ENCODE data around the gene MAGI2.

MAGI2 gene

GRCh38 chr7:79245623-79246249 is 207.7 kb downstream of the MAGI2 start:
- no peak for DNase-seq (ENCODE audit: low spot score)

DNA sequence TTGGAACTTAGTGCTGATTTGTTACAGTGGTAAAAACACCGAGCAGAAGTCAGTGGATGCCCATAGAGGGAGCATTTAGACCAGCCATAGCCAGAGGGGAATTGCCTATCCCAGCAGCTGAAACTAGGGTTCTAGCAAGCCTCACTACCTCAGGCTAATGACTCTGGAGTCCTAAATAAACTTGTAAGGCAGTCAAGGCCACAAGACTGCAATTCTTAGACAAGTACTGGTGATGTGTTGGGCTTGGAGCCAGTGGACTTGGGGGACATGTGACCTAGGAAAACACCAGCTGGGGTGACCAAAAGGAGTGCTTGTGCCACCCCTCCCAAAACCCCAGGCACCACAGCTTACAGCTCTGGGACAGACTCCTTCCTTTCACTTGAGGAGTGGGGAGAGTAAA is 209.0 kb downstream of the MAGI2 start:
- DNase-seq (ENCODE audit: low spot score), result no peak

- DNase-seq (ENCODE audit: low spot score), result no peak
These were observed 212.0 kb downstream of the MAGI2 start for GRCh38 chr7:79241288-79242060.

DNA sequence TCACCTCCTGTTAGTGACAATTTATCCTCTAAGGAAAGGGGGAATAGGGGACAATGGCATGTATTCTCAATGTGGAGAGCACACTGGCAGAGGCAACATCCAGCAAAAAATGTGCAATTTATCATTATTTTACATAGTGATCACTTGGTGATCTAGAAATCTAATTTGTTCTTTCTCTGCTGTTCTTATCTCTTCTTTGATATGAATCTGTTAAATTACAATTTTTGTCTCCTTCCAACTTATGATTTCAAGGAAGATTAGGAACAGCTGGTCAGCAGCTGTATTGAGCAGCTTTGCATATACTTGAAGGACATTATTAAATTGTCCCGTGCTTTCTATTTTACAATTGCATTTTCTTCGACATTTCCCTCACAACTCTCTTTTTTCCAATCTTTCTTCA is 213.1 kb downstream of the MAGI2 start:
- DNase-seq (ENCODE audit: low spot score), result no peak

DNA sequence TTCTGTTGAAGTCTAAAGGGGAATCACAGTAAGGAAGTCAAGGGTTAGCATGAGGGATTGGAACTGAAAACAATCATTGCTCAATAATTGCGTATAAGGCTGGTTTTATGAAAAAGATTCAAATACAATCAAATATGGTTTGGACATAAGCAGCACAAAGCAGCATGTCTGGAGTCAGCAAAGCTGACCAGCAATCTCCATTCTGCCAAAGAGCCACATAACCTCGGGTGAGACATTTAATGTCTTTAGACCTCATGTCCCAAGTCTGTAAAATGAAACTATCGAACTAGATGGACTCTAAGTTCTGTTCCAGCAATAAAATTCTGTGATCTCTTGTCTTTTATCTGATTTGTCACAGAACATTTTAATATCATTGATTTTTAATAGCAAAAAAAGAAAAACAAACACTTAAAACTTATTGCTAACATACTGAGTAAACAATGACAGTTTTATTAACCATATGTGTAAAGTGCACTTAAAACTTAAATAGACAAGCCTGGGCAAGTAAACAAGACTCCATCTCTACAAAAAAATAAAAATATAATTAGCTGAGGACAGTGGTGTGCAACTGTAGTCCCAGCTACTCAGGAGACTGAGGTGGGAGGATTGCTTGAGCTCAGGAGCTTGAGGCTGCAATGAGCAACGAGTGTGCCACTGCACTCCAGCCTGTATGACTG is 217.0 kb downstream of the MAGI2 start:
- no peak for DNase-seq (ENCODE audit: low spot score)

DNA sequence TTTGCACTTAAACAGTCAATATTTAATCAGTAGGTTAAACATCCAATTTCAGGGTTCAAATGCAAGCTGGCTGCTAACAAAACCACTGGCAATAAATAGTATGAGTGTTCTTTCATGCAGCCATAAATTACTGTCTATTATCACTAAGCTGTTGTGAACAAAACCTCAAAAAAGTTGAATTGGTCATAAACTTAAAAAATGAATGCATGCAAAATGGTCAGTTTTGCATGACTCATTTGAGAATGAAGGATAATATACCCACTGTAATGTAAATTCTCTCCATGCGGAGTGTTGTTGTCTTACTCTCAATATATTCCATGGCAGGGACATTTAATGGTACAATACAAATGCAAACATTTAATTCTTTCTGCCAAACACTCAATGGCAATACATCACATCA is 226.4 kb downstream of the MAGI2 start:
- DNase-seq (ENCODE audit: low spot score), result no peak

DNA sequence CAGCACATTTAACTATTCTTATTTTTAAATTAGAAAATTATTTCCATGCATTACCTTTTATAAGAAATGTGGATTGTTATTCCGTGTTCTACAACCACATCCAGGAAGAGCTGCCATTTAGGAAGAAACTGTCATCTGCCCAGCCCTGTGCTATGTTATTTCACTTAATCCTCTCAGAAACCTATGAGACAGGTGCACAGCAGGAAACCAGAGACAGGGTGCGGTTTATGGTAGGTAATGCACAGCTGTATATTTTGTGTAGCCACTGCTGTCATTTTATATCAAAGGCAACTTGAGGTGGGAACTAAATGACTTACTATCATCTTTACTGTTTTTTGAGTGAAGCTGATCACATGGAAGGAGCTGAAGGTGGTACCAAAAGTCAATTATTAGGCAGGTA is 232.3 kb downstream of the MAGI2 start:
- DNase-seq (ENCODE audit: low spot score), result no peak

- no peak for DNase-seq (ENCODE audit: low spot score)
These were observed 235.4 kb downstream of the MAGI2 start for GRCh38 chr7:79217976-79218626.

- no peak for DNase-seq (ENCODE audit: low spot score)
These were observed 236.0 kb downstream of the MAGI2 start for GRCh38 chr7:79217468-79217867.

DNA sequence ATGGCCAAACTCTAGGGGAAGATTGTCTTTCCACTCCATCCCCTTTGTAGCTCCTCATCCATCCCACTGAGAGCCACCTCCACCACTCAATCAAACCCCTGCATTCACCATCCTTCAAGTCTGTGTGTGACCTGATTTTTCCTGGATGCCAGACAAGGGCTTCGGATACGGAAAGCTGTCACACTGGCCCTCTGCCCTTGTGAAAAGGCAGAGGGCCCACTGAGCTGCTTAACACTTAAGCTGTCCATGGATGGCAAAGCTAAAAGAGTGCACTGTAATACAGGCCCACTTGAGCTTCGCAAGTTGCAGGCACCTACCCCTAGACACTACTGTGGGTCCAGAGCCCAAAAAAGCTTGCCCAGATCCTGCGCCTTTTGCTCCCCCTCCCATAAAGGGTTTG is 237.2 kb downstream of the MAGI2 start:
- no peak for DNase-seq (ENCODE audit: low spot score)

- no peak for DNase-seq (ENCODE audit: low spot score)
These were observed 241.1 kb downstream of the MAGI2 start for GRCh38 chr7:79212334-79212733.

GRCh38 chr7:79211724-79212123 is 241.7 kb downstream of the MAGI2 start:
- DNase-seq (ENCODE audit: low spot score), result no peak

DNA sequence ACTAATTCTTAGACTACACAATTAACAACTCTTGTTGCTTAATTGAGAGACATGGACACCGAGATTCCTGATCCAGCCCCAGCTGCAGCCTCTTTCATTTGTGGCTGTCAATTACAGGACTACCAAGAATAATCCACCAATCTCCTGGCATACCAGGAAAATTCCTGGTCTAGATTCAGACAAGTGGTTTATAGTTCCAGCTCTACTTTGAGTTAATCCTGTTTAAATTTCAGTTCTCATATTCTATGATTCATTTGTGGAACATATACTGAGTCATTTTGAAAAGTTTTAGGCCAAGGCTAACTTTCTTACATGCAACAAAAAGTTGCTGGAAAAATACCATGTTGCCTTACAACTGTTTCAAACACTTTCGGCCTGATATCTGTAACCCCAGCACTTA is 253.5 kb downstream of the MAGI2 start:
- no peak for DNase-seq (ENCODE audit: low spot score)

- DNase-seq (ENCODE audit: low spot score), result no peak
These were observed 254.2 kb downstream of the MAGI2 start for GRCh38 chr7:79199266-79199665.

GRCh38 chr7:79185605-79186004 is 267.9 kb downstream of the MAGI2 start:
- no peak for DNase-seq (ENCODE audit: low spot score)

GRCh38 chr7:79182283-79182682 is 271.2 kb downstream of the MAGI2 start:
- DNase-seq (ENCODE audit: low spot score), result no peak

DNA sequence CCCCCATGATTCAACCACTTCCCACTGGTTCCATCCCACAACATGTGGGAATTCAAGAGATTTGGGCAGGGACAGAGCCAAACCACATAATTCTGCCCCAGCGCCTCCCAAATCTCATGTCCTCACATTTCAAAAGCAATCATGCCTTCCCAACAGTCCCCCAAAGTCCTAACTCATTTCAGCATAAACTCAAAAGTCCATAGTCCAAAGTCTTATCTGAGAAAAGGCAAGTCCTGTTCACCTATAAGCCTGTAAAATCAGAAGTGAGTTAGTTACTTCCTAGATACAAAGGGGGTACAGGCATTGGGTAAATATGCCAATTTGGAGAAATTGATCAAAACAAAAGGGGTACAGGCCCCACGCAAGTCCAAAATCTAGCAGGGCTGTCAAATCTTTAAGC is 272.9 kb downstream of the MAGI2 start:
- no peak for DNase-seq (ENCODE audit: low spot score)

DNA sequence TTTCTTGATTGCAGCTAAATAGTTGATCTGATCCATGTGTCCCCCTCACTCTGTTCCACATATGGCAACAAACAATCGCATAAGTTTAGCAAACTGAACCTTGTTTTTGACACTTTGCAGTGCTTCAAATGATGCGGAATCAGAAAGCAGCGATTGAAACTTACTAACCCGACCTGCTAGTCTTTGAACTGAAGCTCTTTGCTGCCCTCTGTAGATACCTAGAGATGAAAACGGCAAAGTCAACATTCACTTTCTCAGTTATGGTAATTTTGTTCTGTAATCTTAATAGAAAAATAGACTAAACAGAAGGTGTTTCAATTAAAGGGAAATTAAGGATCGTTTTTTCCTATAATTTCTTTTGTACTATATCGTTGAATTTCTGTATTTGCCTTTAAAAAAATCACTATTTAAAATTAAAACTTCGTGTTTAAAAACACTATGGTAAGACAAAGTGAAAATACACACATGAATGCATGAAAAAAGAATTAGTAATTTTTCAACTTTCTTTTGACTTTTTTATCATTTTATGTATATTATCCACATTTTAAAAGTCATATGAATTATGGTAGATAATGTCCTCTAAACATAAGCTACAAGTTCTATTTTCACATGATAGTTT is 276.5 kb downstream of the MAGI2 start:
- no peak for DNase-seq (ENCODE audit: low spot score)

DNA sequence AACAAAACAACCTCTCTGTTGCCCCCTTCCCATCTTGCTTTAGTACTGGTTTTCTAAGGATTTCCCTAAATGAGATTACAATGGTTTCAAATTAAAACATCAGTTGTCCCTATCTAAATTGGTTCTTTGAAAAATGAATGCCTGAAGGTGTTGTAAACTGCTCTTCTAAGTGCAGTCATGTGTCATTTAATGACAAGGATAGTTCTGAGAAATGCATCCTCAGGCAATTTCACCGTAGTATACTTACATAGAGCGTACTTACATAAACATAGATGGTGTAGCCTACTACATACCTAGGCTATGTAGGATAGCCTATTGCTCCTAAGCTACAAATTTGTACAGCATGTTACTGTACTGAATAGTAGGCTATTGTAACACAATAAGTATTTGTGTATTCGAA is 278.1 kb downstream of the MAGI2 start:
- DNase-seq (ENCODE audit: low spot score), result no peak

DNA sequence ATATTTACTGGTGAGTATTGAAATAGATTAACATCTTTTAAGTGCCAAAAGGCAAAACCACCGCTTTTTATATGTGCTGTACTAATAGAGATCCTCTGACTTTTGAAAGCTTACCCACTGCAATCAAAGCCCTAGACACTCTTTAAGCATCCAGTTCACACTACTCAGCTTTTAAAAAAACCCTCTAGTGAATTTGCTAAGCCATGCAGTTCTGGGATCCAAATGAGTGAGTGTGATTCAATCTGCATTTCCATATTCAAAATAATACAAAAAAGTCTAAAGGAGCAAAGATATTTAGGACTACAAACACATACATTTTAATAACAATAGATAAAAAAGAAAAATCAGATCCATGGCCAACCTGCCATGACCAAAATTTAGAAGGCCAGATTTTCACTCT is 288.2 kb downstream of the MAGI2 start:
- no peak for DNase-seq (ENCODE audit: low spot score)

DNA sequence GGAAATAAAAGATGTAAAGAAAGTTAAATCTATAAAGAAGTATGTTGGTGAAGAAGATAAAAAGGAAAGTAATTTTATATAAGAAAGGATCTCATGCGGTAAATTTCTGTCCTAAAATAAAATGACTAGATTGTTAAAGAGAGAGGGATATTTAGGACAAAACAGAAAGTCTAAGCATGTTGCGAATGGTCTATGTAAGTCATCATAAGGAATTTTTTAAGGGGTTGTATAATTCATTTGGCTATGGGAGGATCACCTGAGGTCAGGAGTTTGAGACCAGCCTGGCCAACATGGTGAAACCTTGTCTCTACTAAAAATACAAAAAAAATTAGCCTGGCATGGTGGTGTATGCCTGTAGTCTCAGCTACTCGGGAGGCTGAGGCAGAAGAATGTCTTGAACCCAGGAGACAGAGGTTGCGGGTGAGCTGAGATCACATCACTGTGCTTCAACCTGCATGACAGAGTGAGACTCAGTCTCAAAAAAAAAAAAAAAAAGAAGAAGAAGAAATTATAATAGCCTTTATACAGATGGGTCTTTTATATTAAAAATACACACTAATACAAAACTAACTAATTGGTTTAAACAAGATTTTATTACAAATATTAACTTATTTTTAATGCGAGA is 294.3 kb downstream of the MAGI2 start:
- no peak for DNase-seq (ENCODE audit: low spot score)

GRCh38 chr7:79157281-79157680 is 296.2 kb downstream of the MAGI2 start:
- DNase-seq (ENCODE audit: low spot score), result no peak

All from CD4-positive, alpha-beta T cell treated with Interleukin-15 for 4 hours (primary cell).